Uterus (tissue), 2 donors: ENCODE results near the gene HEG1.

Source experiments
- POLR2A ChIP-seq, 2 donors: fragments of 450-650 bp; IDR thresholded peaks; one replicate each; pipeline ENCODE4 v1.6.1; 2016; ENCODE audit warnings: antibody characterized with exemption in 2 of 2, mild to moderate bottlenecking in 1 of 2, moderate library complexity in 1 of 2
- TF ChIP-seq, protein P1 (sequence below), 4 experiments: fragments of 200-600 bp in 2 of 4; fragments of 450-650 bp in 2 of 4; sonication (generic) in 2 of 4; IDR thresholded peaks; one replicate each; pipeline ENCODE4 v1.5.1; 2016 to 2019; ENCODE audit warnings: antibody characterized with exemption in 4 of 4, mild to moderate bottlenecking in 2 of 4, moderate library complexity in 1 of 4

DNA sequence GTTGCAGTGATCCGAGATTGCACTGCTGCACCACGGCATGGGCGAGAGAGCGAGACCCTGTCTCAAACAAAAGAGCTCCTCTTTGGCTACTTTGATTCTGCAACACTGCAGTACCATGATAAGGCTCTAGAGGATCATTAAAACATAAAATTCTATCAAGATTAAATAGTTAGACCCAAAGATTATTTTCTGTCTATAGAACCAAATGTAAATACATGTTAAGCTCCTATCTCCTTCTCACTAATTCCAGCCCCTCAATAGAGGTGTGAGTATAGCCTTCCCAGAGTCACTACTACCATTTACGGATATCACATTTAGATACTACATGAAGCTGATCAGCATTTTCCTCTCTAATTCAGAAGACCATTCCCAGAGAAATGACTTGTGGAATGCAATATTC lies 116.9 kb downstream of the HEG1 start:
- TF ChIP-seq POLR2A (IDR thresholded peaks at IDR 0.05) = no peak
- TF ChIP-seq, protein P1, sequence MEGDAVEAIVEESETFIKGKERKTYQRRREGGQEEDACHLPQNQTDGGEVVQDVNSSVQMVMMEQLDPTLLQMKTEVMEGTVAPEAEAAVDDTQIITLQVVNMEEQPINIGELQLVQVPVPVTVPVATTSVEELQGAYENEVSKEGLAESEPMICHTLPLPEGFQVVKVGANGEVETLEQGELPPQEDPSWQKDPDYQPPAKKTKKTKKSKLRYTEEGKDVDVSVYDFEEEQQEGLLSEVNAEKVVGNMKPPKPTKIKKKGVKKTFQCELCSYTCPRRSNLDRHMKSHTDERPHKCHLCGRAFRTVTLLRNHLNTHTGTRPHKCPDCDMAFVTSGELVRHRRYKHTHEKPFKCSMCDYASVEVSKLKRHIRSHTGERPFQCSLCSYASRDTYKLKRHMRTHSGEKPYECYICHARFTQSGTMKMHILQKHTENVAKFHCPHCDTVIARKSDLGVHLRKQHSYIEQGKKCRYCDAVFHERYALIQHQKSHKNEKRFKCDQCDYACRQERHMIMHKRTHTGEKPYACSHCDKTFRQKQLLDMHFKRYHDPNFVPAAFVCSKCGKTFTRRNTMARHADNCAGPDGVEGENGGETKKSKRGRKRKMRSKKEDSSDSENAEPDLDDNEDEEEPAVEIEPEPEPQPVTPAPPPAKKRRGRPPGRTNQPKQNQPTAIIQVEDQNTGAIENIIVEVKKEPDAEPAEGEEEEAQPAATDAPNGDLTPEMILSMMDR (IDR thresholded peaks at IDR 0.05) = no peak
